GM23338 (cell line): ENCODE measurements around the gene AGPAT4. TPM values are rescaled to one million over a fixed set of nuclear protein-coding genes. Genes with fewer than 3 reads are reported as not detected.

Source experiments
- ATAC-seq: fragments of 200-7000 bp; cut with Tn5 transposase; 3 replicates; pipeline ENCODE4 v1.9.1; 2020
- DNase-seq: peaks from one replicate; pipeline ENCODE4 v3.0.0-alpha.2; 2015; ENCODE audit warnings: low spot score
- H2AFZ ChIP-seq: fragments of 200-600 bp; sonication (generic); 2 replicates; pipeline ENCODE4 v1.8.0; 2016; ENCODE audit warnings: antibody characterized with exemption, mild to moderate bottlenecking, moderate library complexity
- H3F3A ChIP-seq: fragments of 200-600 bp; sonication (generic); replicated peaks from 2 replicates; pipeline ENCODE4 v1.8.0; 2017; ENCODE audit warnings: antibody characterized with exemption, mixed run types, low read depth
- H3K27ac ChIP-seq: fragments of 200-600 bp; sonication (generic); 2 replicates; pipeline ENCODE4 v1.6.1; 2016; ENCODE audit warnings: low read depth
- H3K27me3 ChIP-seq: fragments of 200-600 bp; sonication (generic); 2 replicates; pipeline ENCODE4 v1.8.0; 2016; ENCODE audit warnings: mild to moderate bottlenecking, mixed run types, moderate library complexity; ENCODE audit not compliant: insufficient read depth
- H3K36me3 ChIP-seq: fragments of 200-600 bp; sonication (generic); 2 replicates; pipeline ENCODE4 v1.8.0; 2016; ENCODE audit warnings: mild to moderate bottlenecking; ENCODE audit not compliant: insufficient read depth
- H3K4me1 ChIP-seq: fragments of 200-600 bp; sonication (generic); 2 replicates; pipeline ENCODE4 v1.8.0; 2016; ENCODE audit warnings: mild to moderate bottlenecking, moderate library complexity; ENCODE audit not compliant: insufficient read depth
- H3K4me2 ChIP-seq: fragments of 200-600 bp; sonication (generic); 2 replicates; pipeline ENCODE4 v1.7.1; 2017; ENCODE audit warnings: mixed run types
- H3K4me3 ChIP-seq: fragments of 200-600 bp; sonication (generic); 2 replicates; pipeline ENCODE4 v1.6.1; 2016; ENCODE audit warnings: mixed run types
- H3K79me2 ChIP-seq: fragments of 200-600 bp; sonication (generic); replicated peaks from 2 replicates; pipeline ENCODE4 v1.8.0; 2017; ENCODE audit warnings: mild to moderate bottlenecking; ENCODE audit not compliant: insufficient read depth
- H3K9me2 ChIP-seq: fragments of 200-600 bp; sonication (generic); 2 replicates; pipeline ENCODE4 v1.8.0; 2017; ENCODE audit not compliant: insufficient read depth
- H4K20me1 ChIP-seq: fragments of 200-600 bp; sonication (generic); replicated peaks from 2 replicates; pipeline ENCODE4 v1.8.0; 2017; ENCODE audit warnings: mild to moderate bottlenecking; ENCODE audit not compliant: insufficient read depth
- H3K27ac Mint-ChIP-seq: 2 replicates; pipeline ENCODE4 v1.8.0; 2020; ENCODE audit warnings: inconsistent platforms, mild to moderate bottlenecking, moderate library complexity, mixed read lengths
- H3K27me3 Mint-ChIP-seq: 3 replicates; pipeline ENCODE4 v1.8.0; 2022; ENCODE audit warnings: low read depth, mild to moderate bottlenecking, moderate library complexity, mixed read lengths, inconsistent platforms; ENCODE audit not compliant: insufficient read depth, poor library complexity
- H3K36me3 Mint-ChIP-seq: 3 replicates; pipeline ENCODE4 v1.8.0; 2021; ENCODE audit warnings: low read depth, mild to moderate bottlenecking, inconsistent platforms, moderate library complexity, mixed read lengths
- H3K4me1 Mint-ChIP-seq: 3 replicates; pipeline ENCODE4 v1.8.0; 2020; ENCODE audit warnings: mild to moderate bottlenecking, inconsistent platforms, mixed read lengths
- H3K4me3 Mint-ChIP-seq: 3 replicates; pipeline ENCODE4 v1.8.0; 2021; ENCODE audit warnings: moderate library complexity, mild to moderate bottlenecking, inconsistent platforms, mixed read lengths
- H3K9me3 Mint-ChIP-seq: 3 replicates; pipeline ENCODE4 v1.8.0; 2020; ENCODE audit warnings: moderate library complexity, mild to moderate bottlenecking, inconsistent platforms, mixed read lengths
- CREB1 ChIP-seq: fragments of 250-450 bp; sonication (Bioruptor Pico); IDR thresholded peaks from 2 replicates; pipeline ENCODE4 v1.5.0; 2020; ENCODE audit warnings: low read depth, mild to moderate bottlenecking, moderate library complexity
- EZH2phosphoT487 ChIP-seq: fragments of 200-600 bp; sonication (generic); IDR thresholded peaks from one replicate; pipeline ENCODE4 v1.8.1; 2018; ENCODE audit warnings: antibody characterized with exemption; ENCODE audit not compliant: unreplicated experiment
- JUNB ChIP-seq: IDR thresholded peaks from one replicate; pipeline ENCODE4 v1.6.1; 2016; ENCODE audit warnings: antibody characterized with exemption; ENCODE audit not compliant: unreplicated experiment
- NANOG ChIP-seq: IDR thresholded peaks from 2 replicates; pipeline ENCODE4 v1.6.1; 2016; ENCODE audit warnings: antibody characterized with exemption, borderline replicate concordance
- POLR2AphosphoS5 ChIP-seq: IDR thresholded peaks from 2 replicates; pipeline ENCODE4 v1.6.1; 2016; ENCODE audit warnings: antibody characterized with exemption, low read depth
- STAT1 ChIP-seq: IDR thresholded peaks from one replicate; pipeline ENCODE4 v1.6.1; 2016; ENCODE audit warnings: antibody characterized with exemption; ENCODE audit not compliant: unreplicated experiment
- ZNF114 ChIP-seq: fragments of 250-450 bp; sonication (Bioruptor Pico); IDR thresholded peaks from 2 replicates; pipeline ENCODE4 v1.5.0; 2020; ENCODE audit warnings: mild to moderate bottlenecking, moderate library complexity
- ZNF331 ChIP-seq: fragments of 250-450 bp; sonication (Bioruptor Pico); IDR thresholded peaks from 2 replicates; pipeline ENCODE4 v1.5.0; 2020; ENCODE audit warnings: low read depth, mild to moderate bottlenecking, moderate library complexity
- polyA plus RNA-seq: library from polyadenylated mRNA; unstranded; fragments of >200 nt; fragmentation: Nextera tagmentation; extraction: Ambion mirVana; gene quantifications from 2 replicates; pipeline ENCODE4 v1.2.1, GENCODE V29; 2016
- total RNA-seq: library from RNA; depleted of rRNA; stranded (reverse); fragments of >200 nt; shearing (Covaris generic); gene quantifications from 2 replicates; pipeline ENCODE4 v1.2.3, GENCODE V29; 2014
- TF ChIP-seq, protein P1 (sequence below): IDR thresholded peaks from 2 replicates; pipeline ENCODE4 v1.6.1; 2016; ENCODE audit warnings: antibody characterized with exemption
- TF ChIP-seq, protein P2 (sequence below): IDR thresholded peaks from one replicate; pipeline ENCODE4 v1.6.1; 2018; ENCODE audit warnings: antibody characterized with exemption; ENCODE audit not compliant: unreplicated experiment
- TF ChIP-seq, protein P3 (sequence below): fragments of 250-450 bp; sonication (Bioruptor Pico); IDR thresholded peaks from 2 replicates; pipeline ENCODE4 v1.5.0; 2020; ENCODE audit warnings: mild to moderate bottlenecking, moderate library complexity
- TF ChIP-seq, protein P4 (sequence below), 2 experiments: fragments of 200-600 bp in 1 of 2; sonication (generic) in 1 of 2; conservative IDR thresholded peaks; 2 replicates each; pipeline versions ENCODE4 v1.5.1 to v1.6.1; 2016 to 2017; ENCODE audit warnings: antibody characterized with exemption in 2 of 2, low read depth in 2 of 2, mild to moderate bottlenecking in 2 of 2, moderate library complexity in 1 of 2

AGPAT4 gene
- total and polyA plus RNA-seq, 2 experiments from 2014 or later = 8.9 to 19.3 TPM

DNA sequence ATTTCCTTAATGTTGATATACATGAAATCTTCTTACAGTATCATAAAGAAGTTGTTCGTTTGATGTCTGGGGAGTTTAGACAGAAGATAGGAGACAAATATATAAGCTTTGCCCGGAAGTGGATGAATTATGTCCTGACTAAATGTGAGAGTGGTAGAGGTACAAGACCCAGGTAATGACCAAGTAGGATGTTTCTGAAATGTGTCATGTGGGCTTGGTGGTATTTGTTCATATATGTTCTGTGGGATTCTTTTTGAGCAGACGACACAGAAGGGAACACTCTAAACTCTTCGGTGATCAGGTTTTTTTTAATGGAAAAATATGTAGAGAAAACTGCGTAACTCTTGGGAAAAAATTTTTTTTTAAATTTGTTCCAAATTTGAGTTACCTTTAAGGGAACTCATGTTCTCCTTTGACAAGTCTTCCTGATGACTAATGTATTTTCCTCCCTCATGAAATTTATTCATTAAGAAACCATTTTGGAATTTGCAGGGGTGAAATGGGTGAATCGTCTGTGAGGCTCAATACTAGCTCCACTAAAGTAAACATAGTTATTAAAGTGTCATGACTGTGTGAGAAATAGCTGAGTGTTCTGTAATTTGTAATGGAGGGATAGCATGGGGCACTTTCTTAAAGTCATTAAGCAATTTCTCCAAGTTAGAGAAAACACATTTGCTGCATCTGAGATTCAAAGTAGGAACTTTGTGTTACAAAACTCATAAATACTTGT is 181.7 kb downstream of the AGPAT4 start (continued):
- TF ChIP-seq, protein P1, sequence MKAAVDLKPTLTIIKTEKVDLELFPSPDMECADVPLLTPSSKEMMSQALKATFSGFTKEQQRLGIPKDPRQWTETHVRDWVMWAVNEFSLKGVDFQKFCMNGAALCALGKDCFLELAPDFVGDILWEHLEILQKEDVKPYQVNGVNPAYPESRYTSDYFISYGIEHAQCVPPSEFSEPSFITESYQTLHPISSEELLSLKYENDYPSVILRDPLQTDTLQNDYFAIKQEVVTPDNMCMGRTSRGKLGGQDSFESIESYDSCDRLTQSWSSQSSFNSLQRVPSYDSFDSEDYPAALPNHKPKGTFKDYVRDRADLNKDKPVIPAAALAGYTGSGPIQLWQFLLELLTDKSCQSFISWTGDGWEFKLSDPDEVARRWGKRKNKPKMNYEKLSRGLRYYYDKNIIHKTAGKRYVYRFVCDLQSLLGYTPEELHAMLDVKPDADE = no peak
- no peak for TF ChIP-seq POLR2AphosphoS5
- TF ChIP-seq, protein P2, sequence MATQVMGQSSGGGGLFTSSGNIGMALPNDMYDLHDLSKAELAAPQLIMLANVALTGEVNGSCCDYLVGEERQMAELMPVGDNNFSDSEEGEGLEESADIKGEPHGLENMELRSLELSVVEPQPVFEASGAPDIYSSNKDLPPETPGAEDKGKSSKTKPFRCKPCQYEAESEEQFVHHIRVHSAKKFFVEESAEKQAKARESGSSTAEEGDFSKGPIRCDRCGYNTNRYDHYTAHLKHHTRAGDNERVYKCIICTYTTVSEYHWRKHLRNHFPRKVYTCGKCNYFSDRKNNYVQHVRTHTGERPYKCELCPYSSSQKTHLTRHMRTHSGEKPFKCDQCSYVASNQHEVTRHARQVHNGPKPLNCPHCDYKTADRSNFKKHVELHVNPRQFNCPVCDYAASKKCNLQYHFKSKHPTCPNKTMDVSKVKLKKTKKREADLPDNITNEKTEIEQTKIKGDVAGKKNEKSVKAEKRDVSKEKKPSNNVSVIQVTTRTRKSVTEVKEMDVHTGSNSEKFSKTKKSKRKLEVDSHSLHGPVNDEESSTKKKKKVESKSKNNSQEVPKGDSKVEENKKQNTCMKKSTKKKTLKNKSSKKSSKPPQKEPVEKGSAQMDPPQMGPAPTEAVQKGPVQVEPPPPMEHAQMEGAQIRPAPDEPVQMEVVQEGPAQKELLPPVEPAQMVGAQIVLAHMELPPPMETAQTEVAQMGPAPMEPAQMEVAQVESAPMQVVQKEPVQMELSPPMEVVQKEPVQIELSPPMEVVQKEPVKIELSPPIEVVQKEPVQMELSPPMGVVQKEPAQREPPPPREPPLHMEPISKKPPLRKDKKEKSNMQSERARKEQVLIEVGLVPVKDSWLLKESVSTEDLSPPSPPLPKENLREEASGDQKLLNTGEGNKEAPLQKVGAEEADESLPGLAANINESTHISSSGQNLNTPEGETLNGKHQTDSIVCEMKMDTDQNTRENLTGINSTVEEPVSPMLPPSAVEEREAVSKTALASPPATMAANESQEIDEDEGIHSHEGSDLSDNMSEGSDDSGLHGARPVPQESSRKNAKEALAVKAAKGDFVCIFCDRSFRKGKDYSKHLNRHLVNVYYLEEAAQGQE = no peak
- no peak for TF ChIP-seq ZNF114 (CRISPR knock-in tag)

DNA sequence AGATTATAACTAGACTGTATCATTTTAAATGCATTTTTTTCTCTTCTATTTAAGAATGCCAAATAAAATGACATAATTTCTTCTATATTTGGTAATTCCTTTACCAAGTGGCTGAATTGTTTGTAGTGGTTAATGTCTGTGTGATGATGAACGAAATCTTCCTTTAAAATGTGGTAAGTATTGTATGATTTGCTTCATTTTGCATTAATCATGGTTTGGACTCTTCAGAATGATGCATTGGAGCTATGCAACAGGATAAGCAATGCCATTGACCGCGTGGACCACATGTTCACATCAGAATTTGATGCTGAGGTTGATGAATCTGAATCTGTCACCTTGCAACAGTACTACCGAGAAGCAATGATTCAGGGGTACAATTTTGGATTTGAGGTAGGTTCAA is 182.7 kb downstream of the AGPAT4 start:
- Histone ChIP-seq H3K4me1 (peaks cover 4% of the 10 kb centered on the region; the same call in 1 of the 2 replicates), H3K4me3 (no peak overlapping the region), H3K4me2 (no peak overlapping the region), H2AFZ (no peak overlapping the region), H3K79me2 (no peaks in the 10 kb centered on the region), H3K9me2 (no peaks in the 10 kb centered on the region), H3F3A (no peaks in the 10 kb centered on the region), H3K27me3 (no peaks in the 10 kb centered on the region), H3K36me3 (peaks cover 30% of the 10 kb centered on the region), H3K27ac (no peak overlapping the region), H4K20me1 (0 out of 2 replicates have a peak, but pooled peaks cover 3% of the 10 kb centered on the region)
- Mint-ChIP-seq H3K9me3 (no peaks in the 10 kb centered on the region), H3K27me3 (no peaks in the 10 kb centered on the region), H3K27ac (no peak overlapping the region), H3K36me3 (peaks cover 38% of the 10 kb centered on the region), H3K4me1 (no peaks in the 10 kb centered on the region; the same call in 2 of the 3 replicates), H3K4me3 (no peak overlapping the region)
- no peak for TF ChIP-seq NANOG
- TF ChIP-seq, protein P3, sequence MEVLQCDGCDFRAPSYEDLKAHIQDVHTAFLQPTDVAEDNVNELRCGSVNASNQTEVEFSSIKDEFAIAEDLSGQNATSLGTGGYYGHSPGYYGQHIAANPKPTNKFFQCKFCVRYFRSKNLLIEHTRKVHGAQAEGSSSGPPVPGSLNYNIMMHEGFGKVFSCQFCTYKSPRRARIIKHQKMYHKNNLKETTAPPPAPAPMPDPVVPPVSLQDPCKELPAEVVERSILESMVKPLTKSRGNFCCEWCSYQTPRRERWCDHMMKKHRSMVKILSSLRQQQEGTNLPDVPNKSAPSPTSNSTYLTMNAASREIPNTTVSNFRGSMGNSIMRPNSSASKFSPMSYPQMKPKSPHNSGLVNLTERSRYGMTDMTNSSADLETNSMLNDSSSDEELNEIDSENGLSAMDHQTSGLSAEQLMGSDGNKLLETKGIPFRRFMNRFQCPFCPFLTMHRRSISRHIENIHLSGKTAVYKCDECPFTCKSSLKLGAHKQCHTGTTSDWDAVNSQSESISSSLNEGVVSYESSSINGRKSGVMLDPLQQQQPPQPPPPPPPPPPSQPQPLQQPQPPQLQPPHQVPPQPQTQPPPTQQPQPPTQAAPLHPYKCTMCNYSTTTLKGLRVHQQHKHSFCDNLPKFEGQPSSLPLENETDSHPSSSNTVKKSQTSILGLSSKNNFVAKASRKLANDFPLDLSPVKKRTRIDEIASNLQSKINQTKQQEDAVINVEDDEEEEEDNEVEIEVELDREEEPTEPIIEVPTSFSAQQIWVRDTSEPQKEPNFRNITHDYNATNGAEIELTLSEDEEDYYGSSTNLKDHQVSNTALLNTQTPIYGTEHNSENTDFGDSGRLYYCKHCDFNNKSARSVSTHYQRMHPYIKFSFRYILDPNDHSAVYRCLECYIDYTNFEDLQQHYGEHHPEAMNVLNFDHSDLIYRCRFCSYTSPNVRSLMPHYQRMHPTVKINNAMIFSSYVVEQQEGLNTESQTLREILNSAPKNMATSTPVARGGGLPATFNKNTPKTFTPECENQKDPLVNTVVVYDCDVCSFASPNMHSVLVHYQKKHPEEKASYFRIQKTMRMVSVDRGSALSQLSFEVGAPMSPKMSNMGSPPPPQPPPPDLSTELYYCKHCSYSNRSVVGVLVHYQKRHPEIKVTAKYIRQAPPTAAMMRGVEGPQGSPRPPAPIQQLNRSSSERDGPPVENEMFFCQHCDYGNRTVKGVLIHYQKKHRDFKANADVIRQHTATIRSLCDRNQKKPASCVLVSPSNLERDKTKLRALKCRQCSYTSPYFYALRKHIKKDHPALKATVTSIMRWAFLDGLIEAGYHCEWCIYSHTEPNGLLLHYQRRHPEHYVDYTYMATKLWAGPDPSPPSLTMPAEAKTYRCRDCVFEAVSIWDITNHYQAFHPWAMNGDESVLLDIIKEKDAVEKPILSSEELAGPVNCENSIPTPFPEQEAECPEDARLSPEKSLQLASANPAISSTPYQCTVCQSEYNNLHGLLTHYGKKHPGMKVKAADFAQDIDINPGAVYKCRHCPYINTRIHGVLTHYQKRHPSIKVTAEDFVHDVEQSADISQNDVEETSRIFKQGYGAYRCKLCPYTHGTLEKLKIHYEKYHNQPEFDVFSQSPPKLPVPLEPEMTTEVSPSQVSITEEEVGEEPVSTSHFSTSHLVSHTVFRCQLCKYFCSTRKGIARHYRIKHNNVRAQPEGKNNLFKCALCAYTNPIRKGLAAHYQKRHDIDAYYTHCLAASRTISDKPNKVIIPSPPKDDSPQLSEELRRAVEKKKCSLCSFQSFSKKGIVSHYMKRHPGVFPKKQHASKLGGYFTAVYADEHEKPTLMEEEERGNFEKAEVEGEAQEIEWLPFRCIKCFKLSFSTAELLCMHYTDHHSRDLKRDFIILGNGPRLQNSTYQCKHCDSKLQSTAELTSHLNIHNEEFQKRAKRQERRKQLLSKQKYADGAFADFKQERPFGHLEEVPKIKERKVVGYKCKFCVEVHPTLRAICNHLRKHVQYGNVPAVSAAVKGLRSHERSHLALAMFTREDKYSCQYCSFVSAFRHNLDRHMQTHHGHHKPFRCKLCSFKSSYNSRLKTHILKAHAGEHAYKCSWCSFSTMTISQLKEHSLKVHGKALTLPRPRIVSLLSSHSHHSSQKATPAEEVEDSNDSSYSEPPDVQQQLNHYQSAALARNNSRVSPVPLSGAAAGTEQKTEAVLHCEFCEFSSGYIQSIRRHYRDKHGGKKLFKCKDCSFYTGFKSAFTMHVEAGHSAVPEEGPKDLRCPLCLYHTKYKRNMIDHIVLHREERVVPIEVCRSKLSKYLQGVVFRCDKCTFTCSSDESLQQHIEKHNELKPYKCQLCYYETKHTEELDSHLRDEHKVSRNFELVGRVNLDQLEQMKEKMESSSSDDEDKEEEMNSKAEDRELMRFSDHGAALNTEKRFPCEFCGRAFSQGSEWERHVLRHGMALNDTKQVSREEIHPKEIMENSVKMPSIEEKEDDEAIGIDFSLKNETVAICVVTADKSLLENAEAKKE (CRISPR knock-in tag) = no peak
- no peak for TF ChIP-seq EZH2phosphoT487
- TF ChIP-seq, protein P4, sequence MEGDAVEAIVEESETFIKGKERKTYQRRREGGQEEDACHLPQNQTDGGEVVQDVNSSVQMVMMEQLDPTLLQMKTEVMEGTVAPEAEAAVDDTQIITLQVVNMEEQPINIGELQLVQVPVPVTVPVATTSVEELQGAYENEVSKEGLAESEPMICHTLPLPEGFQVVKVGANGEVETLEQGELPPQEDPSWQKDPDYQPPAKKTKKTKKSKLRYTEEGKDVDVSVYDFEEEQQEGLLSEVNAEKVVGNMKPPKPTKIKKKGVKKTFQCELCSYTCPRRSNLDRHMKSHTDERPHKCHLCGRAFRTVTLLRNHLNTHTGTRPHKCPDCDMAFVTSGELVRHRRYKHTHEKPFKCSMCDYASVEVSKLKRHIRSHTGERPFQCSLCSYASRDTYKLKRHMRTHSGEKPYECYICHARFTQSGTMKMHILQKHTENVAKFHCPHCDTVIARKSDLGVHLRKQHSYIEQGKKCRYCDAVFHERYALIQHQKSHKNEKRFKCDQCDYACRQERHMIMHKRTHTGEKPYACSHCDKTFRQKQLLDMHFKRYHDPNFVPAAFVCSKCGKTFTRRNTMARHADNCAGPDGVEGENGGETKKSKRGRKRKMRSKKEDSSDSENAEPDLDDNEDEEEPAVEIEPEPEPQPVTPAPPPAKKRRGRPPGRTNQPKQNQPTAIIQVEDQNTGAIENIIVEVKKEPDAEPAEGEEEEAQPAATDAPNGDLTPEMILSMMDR (conservative IDR thresholded peaks at IDR 0.05; ENCODE audit: low read depth in 2 of 2) = no peak
- no peak for TF ChIP-seq POLR2AphosphoS5
- TF ChIP-seq STAT1 = no peak
- no peak for TF ChIP-seq ZNF331 (CRISPR knock-in tag)
- TF ChIP-seq JUNB = no peak
- TF ChIP-seq CREB1 (CRISPR knock-in tag) = no peak
- DNase-seq (no peak), ATAC-seq (no peak)
